ENCODE data around the gene PRSS2. TPM values are rescaled to one million over a fixed set of nuclear protein-coding genes. Genes with fewer than 3 reads are reported as not detected.

PRSS2 gene
- total and polyA plus RNA-seq, 9 of the 15 experiments (the other 6 are each of a cell fraction or from before 2014, with no cell fraction given): 1.3 to 23.9 (median 3.8) TPM

DNA sequence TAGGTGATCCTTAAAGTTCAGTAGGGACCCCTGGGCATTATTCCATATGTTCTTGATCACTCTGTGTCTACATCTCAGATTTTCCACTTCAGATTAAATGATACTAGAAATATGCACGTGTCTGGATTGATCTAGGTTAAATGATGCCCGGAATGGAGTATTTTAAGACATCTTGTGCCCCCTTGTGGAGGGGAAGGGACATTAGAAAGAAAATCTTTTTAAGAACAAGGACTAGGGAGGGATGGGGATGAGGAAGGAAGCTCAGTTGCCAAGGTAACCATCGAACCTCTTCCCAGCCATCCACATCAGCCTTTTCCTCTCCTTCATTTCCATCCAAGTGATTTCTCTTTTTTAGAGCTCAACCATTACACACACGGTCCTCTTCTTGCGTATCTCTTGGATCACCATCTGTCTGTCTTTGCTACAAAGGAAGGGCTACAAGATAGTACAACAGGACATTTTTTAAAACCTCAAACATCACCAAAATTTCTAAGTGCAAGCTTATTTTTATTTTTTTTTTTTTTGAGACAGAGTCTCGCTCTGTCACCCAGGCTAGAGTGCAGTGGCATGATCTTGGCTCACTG is 40.5 kb downstream of the PRSS2 start (continued):
- TF ChIP-seq, protein P1, sequence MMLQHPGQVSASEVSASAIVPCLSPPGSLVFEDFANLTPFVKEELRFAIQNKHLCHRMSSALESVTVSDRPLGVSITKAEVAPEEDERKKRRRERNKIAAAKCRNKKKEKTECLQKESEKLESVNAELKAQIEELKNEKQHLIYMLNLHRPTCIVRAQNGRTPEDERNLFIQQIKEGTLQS (IDR thresholded peaks at IDR 0.05): no peak
- TF ChIP-seq, protein P1 (CRISPR knock-in tag; conservative IDR thresholded peaks at IDR 0.05): no peak
- TF ChIP-seq ZNF41 (CRISPR knock-in tag; conservative IDR thresholded peaks at IDR 0.05) (0 out of 2 replicates have a peak, but pooled peaks have one; percentile 20), NR3C1 (CRISPR knock-in tag; IDR thresholded peaks at IDR 0.05) (no peak), ZFPM2 (CRISPR knock-in tag; IDR thresholded peaks at IDR 0.05) (no peak), SRF (CRISPR knock-in tag; IDR thresholded peaks at IDR 0.05) (no peak), ZEB2 (IDR thresholded peaks at IDR 0.05) (no peak), BCL6 (CRISPR knock-in tag; IDR thresholded peaks at IDR 0.05) (no peak), ETV1 (tag; conservative IDR thresholded peaks at IDR 0.05; ENCODE audit: low read depth) (no peak), SMC3 (conservative IDR thresholded peaks at IDR 0.05; ENCODE audit: insufficient read depth, low read depth, low read length) (peak; percentile 68), CBFB (CRISPR knock-in tag; IDR thresholded peaks at IDR 0.05) (no peak), DMBX1 (CRISPR knock-in tag; IDR thresholded peaks at IDR 0.05; ENCODE audit: borderline replicate concordance) (peak; percentile 28; the same call in 1 of the 2 replicates), GABPB1 (CRISPR knock-in tag; IDR thresholded peaks at IDR 0.05) (no peak), PHF20 (IDR thresholded peaks at IDR 0.05; ENCODE audit: partially characterized antibody) (no peak), SFPQ (IDR thresholded peaks at IDR 0.05; ENCODE audit: low read depth, low read length) (no peak), HNRNPL (IDR thresholded peaks at IDR 0.05; ENCODE audit: low read depth, low read length) (no peak), CBFA2T2 (conservative IDR thresholded peaks at IDR 0.05) (no peak), MCM3 (IDR thresholded peaks at IDR 0.05) (no peak), KDM1A (IDR thresholded peaks at IDR 0.05) (peak; percentile 77 to 79), EP400 (IDR thresholded peaks at IDR 0.05) (no peak), BHLHE40 (IDR thresholded peaks at IDR 0.05; ENCODE audit: low read length) (peak; percentile 72), PHB2 (IDR thresholded peaks at IDR 0.05; ENCODE audit: low read depth) (no peak)
- TF ChIP-seq, protein P2, sequence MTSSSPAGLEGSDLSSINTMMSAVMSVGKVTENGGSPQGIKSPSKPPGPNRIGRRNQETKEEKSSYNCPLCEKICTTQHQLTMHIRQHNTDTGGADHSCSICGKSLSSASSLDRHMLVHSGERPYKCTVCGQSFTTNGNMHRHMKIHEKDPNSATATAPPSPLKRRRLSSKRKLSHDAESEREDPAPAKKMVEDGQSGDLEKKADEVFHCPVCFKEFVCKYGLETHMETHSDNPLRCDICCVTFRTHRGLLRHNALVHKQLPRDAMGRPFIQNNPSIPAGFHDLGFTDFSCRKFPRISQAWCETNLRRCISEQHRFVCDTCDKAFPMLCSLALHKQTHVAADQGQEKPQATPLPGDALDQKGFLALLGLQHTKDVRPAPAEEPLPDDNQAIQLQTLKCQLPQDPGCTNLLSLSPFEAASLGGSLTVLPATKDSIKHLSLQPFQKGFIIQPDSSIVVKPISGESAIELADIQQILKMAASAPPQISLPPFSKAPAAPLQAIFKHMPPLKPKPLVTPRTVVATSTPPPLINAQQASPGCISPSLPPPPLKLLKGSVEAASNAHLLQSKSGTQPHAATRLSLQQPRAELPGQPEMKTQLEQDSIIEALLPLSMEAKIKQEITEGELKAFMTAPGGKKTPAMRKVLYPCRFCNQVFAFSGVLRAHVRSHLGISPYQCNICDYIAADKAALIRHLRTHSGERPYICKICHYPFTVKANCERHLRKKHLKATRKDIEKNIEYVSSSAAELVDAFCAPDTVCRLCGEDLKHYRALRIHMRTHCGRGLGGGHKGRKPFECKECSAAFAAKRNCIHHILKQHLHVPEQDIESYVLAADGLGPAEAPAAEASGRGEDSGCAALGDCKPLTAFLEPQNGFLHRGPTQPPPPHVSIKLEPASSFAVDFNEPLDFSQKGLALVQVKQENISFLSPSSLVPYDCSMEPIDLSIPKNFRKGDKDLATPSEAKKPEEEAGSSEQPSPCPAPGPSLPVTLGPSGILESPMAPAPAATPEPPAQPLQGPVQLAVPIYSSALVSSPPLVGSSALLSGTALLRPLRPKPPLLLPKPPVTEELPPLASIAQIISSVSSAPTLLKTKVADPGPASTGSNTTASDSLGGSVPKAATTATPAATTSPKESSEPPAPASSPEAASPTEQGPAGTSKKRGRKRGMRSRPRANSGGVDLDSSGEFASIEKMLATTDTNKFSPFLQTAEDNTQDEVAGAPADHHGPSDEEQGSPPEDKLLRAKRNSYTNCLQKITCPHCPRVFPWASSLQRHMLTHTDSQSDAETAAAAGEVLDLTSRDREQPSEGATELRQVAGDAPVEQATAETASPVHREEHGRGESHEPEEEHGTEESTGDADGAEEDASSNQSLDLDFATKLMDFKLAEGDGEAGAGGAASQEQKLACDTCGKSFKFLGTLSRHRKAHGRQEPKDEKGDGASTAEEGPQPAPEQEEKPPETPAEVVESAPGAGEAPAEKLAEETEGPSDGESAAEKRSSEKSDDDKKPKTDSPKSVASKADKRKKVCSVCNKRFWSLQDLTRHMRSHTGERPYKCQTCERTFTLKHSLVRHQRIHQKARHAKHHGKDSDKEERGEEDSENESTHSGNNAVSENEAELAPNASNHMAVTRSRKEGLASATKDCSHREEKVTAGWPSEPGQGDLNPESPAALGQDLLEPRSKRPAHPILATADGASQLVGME (CRISPR knock-in tag; IDR thresholded peaks at IDR 0.05): peak; percentile 81

Data from K562 (cell line).